HG03457 (cell line): ENCODE data around the gene KSR1.
"Not testable (repeated sequence)": the region's sequence is repeated elsewhere in the genome, so short reads cannot be mapped to it uniquely, and the experiment has no call there.

Experiments
- ATAC-seq: cut with Tn5 transposase; IDR thresholded peaks from one replicate; pipeline ENCODE4 v1.9.1; 2021; ENCODE audit warnings: moderate number of reproducible peaks; ENCODE audit not compliant: unreplicated experiment

The KSR1 gene

DNA sequence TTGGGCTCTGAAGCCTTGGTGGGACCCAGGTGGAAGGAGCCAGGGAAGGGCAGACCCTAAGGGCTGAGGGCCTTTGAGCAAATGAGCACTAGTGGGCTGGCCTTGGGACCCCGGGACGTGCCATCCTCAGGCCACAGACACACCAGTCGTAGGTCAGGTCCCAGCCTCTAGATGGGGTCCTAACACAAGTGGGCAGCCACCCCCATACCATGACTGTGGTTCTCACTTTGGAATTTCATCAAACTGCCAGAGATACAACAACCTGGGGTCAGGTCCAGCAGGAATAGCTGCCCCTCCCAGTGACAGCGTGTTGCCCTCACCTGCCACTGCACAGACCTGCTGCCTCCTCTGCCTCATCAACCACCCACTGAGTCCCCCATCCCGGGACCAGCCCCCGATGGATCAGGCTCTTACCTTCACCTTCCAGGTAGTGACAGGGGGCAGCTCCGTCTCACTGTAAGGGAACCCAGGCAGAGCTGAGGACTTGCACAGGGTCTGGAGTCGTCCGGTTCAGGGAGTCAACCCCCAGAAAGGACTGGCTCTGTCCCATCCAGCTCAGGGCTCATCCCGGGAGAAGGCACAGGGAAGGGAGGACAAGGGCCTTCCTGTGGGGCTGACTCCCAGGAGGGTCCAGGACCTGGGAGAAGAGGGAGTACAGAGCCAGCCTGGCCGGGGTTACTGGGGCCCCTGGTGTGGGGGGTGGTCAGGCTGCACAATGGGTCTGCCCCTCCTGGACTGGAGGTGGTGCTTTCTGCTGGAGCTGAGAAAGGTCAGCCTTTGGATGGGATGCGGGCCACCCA is 214.7 kb downstream of the KSR1 start:
- no peak for ATAC-seq

DNA sequence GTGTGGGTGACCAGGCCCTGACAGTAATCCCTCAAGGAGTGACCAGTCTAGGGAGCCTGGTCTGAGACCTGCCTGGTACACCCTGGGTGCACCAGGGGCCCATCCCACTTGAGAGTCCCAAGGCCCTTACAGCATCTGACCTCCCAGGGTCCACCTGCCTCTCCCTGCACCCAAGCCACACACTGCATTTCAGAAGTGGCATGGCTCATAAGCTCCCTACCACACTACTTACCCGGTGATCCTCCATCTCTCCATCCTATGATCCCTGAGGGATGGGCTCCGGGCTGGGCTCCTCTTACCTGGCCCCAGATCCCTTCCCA is 215.3 kb downstream of the KSR1 start:
- ATAC-seq: no peak

DNA sequence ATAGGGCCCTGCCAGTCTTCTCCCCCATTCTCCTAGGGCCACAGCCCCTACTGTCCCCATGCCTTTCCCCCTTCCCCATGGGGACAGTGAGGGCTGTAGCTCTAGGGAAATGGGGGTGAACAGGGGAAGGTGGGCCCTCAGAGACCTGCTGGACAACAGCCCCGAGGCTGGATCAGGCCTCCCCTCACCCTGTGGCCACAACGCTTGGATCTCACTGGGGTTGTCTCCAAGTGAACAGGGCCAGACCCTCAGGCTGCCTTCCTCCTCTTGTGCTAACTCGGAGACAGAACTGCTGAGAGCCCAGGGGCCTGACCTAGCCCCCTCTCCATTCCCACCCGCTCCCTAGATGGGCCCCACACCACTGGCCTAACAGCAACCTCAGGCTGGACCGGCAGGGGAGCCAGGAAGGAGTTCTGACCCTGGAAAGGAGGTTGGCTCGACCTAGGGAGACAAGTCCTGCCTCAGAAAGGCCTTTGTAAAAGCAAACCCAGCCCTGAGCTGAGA is 215.8 kb downstream of the KSR1 start:
- ATAC-seq: not testable (repeated sequence)

DNA sequence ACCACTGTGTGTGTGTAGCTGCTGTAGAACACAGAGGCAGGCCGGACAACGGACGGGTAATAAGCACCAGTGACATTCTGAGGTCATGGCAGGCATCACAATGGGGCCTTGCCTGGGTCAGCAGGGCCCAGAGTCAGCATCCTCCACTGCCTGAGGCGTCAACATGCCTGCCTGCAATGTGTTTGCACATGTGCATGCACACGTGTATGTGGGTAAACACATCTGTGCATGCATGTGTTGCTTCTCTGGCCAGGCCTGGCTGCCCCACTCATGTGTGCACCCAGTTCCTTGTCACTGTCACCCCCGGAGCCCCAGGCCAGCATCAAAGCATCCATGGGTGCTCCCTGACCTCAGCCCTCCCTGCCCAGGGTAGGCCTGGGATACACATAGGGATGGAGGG is 218.1 kb downstream of the KSR1 start:
- ATAC-seq: no peak
